ENCODE measurements around the gene SOHLH2. TPM values are rescaled to one million over a fixed set of nuclear protein-coding genes. Genes with fewer than 3 reads are reported as not detected.

The SOHLH2 gene
- total RNA-seq, 1 donor from 2014 or later, result not detected

DNA sequence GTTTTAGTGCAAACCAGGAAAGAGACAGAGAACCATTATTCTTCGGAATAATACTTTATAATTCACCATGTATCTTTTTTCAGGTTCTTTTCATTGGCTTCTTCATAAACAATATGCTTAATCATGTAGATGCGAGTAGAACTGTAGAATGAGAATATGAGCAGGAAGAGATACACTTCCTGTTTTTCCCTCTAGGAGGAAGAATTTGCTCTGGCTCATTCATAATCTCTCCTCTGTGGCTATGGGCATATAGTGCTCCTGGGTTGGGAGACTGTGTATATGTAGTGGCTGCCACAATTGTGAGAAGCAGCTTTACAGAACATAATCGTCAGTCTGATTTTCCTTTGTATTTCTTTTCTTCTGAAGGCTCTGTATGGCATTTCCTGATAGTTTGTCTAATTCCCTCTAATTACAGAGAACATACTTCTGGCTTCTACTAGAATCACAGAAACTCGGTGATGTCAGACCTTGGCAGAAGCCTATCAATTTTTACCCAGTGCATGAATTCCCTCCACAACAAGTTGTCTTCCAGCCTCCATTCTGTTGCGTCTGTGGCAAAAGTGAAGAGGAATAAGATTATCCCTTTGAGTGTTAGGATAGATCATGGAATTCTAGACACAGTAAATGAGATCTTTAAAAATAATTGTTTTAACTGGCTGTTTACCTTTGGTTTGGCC lies 80.3 kb downstream of the SOHLH2 start:
- intact Hi-C loops (cut with micrococcal nuclease), result no loop called here

DNA sequence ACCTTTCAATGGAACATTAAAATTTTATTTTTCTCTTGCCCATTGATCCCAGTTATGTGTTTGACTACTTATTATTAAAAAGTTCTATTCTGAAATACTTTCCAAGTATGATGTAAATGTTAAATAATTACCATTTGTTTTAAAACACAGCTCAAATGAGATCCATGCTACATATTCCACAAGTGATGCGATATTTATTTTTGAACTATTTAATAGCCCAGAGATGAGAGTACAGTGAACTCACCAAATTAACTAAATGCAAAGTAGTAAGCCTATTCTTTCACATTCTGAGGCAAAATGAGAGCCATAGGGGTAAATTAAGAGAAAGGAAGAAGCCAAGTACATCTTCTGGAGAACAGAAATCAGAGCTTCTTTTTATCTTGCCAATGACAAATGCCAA lies 82.0 kb downstream of the SOHLH2 start:
- intact Hi-C loops (cut with micrococcal nuclease), result no loop called here

DNA sequence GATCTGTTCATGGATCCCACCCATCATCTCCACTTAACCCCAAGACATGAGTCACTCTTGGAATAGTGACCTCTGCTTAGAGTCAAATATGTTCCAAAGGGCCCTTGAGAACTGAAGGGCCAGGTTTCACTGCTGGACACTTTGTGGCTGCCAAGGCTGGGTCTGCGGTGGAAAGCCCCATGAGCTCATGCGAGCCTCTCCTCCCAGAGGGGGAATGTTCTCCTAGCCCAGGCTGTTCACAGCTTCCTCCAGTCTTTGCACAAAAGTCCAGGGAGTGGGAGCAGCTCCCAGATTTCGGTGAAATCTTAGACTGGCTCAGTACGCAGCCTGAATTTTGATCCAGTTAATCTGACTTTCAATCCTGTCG lies 82.4 kb downstream of the SOHLH2 start:
- intact Hi-C loops (cut with micrococcal nuclease), result no loop called here

DNA sequence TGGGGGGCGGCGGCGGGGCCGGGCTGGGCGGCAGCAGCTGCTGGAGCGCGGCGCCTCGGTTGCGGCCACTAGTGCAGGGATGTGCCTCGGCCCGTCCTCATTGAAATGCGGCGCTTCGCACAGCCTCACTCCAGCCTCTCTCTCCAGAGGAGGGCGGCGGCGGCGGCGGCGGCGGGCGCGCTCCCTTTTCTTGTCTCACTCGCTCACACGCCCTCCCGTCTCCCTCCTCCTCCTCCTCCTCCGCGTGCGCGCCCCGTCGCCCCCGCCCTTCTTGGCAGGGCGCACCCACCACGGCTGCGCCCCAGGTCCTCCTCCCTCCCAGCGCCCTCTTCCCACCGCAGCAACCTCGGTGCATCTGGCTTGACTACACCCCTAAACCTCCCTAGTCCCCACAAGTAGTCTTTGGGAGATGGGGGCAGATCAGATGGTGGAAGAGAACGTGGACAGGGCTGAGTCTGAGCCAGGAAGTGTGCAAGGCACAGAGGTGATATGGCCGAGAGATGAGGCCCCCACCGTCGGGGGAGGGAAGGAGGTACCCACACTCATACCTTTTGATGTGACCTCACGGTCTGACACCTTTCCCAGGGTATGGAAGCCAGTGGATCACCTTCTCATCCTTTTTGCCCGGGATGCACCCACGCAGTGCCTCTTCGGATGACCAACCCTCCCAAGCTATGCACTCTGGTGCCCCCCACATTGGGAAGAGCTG lies 83.0 kb downstream of the SOHLH2 start, which contains the start of gene DCLK1:
DCLK1 (minus strand) TSS at position 161 of the 709 bp plus-strand sequence.
- intact Hi-C loops (cut with micrococcal nuclease), result no loop called here

DNA sequence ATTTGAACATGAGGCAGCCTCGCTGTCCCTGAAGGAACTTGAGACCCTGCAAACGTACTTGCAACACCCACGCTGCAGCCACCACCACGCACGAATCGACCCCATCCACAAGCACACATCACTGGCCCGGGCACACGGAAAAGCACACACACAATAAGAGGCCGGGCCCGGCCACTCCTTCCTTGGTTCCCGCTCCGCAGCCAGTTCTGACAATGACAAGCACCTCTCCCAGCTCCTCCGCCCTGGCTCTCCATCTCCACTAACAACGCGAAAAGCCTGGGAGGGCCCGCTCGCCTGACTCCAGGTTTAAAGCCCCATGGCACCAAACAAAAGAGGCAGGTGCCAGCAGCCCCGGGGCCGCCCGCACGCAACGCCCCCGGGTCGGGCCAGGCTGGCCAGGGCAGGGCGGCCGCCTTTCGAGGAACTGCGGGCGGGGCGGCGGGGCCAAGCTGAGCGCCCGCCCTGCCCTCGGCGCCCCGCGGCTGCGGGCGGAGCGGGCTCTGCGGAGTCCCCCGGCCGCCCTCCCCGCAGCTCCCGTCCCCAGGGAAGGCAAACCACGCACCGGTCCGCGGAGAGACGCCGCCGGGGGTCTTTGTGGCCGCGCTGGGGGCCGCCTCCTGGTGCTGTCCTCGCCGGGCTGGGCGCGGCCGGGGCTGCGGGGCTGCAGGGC lies 83.7 kb downstream of the SOHLH2 start:
- intact Hi-C loops (cut with micrococcal nuclease), result no loop called here

DNA sequence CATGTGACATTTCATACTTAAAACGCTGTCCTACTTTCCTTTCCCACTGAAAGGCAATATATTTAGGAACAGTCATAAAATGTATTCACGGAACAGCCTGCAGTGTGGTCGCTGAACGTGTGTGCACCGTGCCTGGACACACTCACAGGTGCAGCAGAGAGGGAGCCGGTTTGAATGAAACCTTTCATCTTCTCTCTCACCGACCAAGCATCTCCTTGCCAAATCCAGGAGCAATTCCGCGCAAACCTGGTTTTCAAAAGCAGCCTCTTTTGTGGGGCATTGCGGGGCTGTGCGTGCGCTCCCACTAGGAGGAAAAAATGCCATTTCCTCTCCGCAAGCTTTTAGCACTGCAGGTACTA lies 84.2 kb downstream of the SOHLH2 start:
- intact Hi-C loops (cut with micrococcal nuclease), result no loop called here

DNA sequence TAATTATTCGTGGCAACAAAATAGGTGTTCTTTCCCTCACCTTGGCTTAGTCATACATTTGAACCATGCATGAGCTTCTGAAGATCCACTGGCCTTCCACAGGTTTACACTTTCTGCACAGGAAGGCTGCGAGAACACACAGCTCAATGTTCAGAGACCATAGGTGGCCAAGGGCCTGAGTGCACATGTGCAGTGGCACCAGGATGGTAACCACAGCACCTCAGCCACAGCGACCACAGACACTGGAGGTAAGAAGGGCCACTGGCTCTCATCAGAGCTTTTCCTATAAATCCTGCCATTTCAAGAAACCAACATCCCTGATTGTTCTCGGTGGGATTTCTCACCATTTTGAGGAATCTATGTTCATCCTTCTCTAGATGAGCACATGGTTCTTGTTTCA lies 84.8 kb downstream of the SOHLH2 start:
- intact Hi-C loops (cut with micrococcal nuclease), result no loop called here

DNA sequence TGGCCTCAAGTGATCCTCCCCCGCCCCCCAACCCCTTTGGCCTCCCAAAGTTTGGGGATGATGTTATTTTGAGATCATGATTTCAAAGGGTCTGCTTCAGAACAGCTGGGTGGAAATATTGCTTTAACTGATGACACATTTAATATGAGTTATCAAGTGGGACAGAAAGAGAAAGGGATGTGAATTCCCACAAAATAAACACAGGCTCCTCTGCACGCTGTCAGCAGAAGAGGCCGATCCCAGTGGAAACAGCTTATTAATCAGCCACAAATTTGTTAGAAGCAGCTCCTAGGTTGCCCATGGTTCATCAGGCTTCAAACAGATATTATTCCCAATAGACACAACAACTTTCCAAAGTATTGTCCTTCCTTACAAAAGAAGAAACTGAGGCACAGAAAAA lies 87.9 kb downstream of the SOHLH2 start:
- intact Hi-C loops (cut with micrococcal nuclease), result no loop called here

DNA sequence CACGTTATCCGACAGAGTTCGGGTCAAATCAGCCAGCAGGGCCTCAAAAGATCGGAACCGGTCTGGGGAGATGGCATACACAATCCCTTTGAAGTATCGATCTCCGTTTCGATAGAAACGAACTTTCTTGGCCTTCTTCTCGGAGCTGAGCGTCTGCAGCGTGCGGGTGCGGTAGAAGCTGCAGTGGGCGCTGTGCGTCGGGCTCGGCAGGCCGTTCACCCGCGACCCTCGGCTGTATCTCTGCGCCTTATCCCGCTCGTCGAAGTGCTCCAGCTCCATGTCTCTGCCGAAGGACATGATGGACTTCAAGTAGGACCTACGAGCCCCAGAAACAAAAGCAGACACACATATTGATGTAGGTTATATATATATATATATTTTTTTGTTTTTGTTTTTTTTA lies 88.5 kb downstream of the SOHLH2 start:
- intact Hi-C loops (cut with micrococcal nuclease), result no loop called here

DNA sequence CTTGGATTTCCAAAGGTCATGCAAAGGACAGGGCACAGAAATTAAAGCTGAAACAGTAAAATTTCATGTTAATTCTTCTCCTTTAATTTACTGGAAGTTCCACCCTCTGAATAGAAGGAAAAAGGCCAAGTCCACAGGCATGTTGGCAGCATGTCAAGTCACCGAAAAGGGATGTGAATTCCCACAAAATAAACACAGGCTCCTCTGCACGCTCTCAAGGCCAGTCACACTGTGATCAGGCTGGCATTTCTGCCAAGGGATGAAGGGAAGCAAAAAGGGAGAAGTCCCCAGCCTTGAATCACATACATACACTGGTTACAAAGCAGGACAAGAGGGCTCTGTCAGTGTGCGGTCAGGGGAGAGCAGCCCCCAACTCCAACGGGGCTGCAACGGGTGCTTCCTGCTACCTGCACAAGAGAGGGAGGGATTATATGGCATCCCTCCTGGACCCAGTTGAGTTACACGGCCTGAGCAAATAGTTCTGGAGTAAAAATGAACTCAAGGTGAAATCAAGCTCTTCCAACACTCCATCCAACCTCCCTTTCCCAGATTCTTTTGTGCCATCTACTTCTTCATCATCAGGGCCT lies 90.0 kb downstream of the SOHLH2 start:
- intact Hi-C loops (cut with micrococcal nuclease), result no loop called here

Other genes starting within 250 kb of the SOHLH2 start
- gene DCLK1, start 83.2 kb downstream of the SOHLH2 start, total RNA-seq, result not detected in 2 replicates
- 0.32 TPM in 1 of 2 replicates, not detected in the other for gene CCDC169, start 83.3 kb upstream of the SOHLH2 start, total RNA-seq
- gene SPART, start 131.8 kb upstream of the SOHLH2 start, total RNA-seq, result 24.7 and 25.9 TPM in 2 replicates
- 13.5 and 14.1 TPM in 2 replicates for gene CCNA1, start 217.9 kb upstream of the SOHLH2 start, total RNA-seq